Mesothelial cell of epicardium (in vitro differentiated cells): Measurements from ENCODE around the gene LRRC17. TPM values are rescaled to one million over a fixed set of nuclear protein-coding genes. Genes with fewer than 3 reads are reported as not detected.

Source experiments
- DNase-seq, 2 experiments: peaks; one replicate each; pipeline ENCODE4 v3.0.0; 2021; ENCODE audit warnings: low spot score in 2 of 2; ENCODE audit not compliant: unreplicated experiment in 2 of 2
- H3K27ac Mint-ChIP-seq: 2 replicates; pipeline ENCODE4 v1.8.0; 2021; ENCODE audit warnings: mixed read lengths
- H3K27me3 Mint-ChIP-seq: 2 replicates; pipeline ENCODE4 v1.8.0; 2021; ENCODE audit warnings: low read depth, mixed read lengths
- H3K36me3 Mint-ChIP-seq: 2 replicates; pipeline ENCODE4 v1.8.0; 2021; ENCODE audit warnings: mixed read lengths
- H3K4me1 Mint-ChIP-seq: 2 replicates; pipeline ENCODE4 v1.8.0; 2021; ENCODE audit warnings: mixed read lengths
- H3K4me3 Mint-ChIP-seq: 2 replicates; pipeline ENCODE4 v1.8.0; 2021; ENCODE audit warnings: mild to moderate bottlenecking, moderate library complexity, mixed read lengths
- H3K9me3 Mint-ChIP-seq: 2 replicates; pipeline ENCODE4 v1.8.0; 2021; ENCODE audit warnings: mixed read lengths
- CTCF ChIP-seq: fragments of 200-600 bp; sonication (generic); IDR thresholded peaks from one replicate; pipeline ENCODE4 v1.5.0; 2021; ENCODE audit warnings: antibody characterized with exemption; ENCODE audit not compliant: unreplicated experiment
- total RNA-seq: library from RNA; stranded (reverse); gene quantifications from 3 replicates; pipeline ENCODE4 v1.2.1, GENCODE V29; 2021

The LRRC17 gene
- total RNA-seq, 1 donor from 2014 or later: 43.1 TPM

GRCh38 chr7:102916881-102917280 is 4.1 kb downstream of the LRRC17 start:
- TF ChIP-seq CTCF: no peak
- Mint-ChIP-seq H3K4me1 (peaks cover 29% of the 10 kb centered on the region), H3K36me3 (peaks cover 6% of the 10 kb centered on the region), H3K27ac (no peak overlapping the region), H3K27me3 (no peaks in the 10 kb centered on the region), H3K4me3 (no peak overlapping the region), H3K9me3 (no peaks in the 10 kb centered on the region)
- DNase-seq: no peak

GRCh38 chr7:102917436-102918353 is 4.9 kb downstream of the LRRC17 start:
- no peak for TF ChIP-seq CTCF
- Mint-ChIP-seq H3K27me3 (no peaks in the 10 kb centered on the region), H3K4me3 (no peak overlapping the region), H3K27ac (no peak overlapping the region), H3K4me1 (peaks cover 22% of the 10 kb centered on the region), H3K36me3 (peaks cover 6% of the 10 kb centered on the region), H3K9me3 (no peaks in the 10 kb centered on the region)
- DNase-seq: no peak

GRCh38 chr7:102918845-102919244 is 6.0 kb downstream of the LRRC17 start:
- Mint-ChIP-seq H3K27me3 (no peaks in the 10 kb centered on the region), H3K9me3 (no peaks in the 10 kb centered on the region), H3K27ac (no peak overlapping the region), H3K4me3 (no peak overlapping the region), H3K4me1 (peaks cover 14% of the 10 kb centered on the region), H3K36me3 (peaks cover 7% of the 10 kb centered on the region)
- TF ChIP-seq CTCF: no peak
- DNase-seq: no peak

DNA sequence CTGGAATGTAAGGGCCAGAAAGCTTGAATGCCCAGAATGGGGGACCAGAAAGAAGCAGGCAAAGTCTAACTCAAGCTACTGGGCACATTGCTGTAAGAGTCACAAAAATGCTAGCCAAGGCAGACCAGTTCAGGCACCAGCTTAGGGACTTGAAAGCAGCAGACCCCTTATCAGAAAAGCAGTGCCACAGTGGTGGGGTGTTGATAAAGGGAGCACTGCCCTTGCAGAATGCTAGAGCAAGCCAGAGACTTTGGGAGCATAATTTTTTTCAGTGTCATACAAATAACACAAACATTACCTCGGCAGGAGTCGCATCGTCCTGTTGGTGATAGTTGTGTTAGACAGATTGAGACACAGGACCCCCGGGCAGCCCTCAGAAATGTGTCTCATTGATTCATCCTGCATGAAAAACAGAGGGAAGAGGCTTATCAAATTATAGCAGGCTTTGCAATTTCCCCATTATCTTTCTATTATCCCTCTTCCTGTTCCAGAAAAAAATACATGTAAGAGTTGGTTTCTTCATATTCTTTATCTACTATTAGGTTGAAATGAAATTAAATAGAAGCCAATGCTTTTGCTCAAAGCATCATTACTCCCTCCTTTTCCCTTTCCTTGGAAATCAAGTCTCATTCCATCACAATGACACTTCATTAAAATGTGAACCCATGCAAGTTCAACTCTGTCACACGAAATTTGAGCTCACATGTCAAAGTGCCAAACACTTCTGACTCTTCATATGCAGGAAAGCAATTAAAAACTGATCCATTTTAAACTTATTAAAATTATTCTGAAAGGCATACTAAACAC is 13.4 kb downstream of the LRRC17 start:
- Mint-ChIP-seq H3K9me3 (no peaks in the 10 kb centered on the region), H3K4me1 (peaks cover 27% of the 10 kb centered on the region), H3K36me3 (peaks cover 7% of the 10 kb centered on the region), H3K4me3 (no peak overlapping the region), H3K27ac (peak overlapping the region; percentile 2), H3K27me3 (no peaks in the 10 kb centered on the region)
- DNase-seq: no peak
- no peak for TF ChIP-seq CTCF

GRCh38 chr7:102926783-102927140 is 14.0 kb downstream of the LRRC17 start:
- no peak for DNase-seq
- Mint-ChIP-seq H3K27ac (peak overlapping the region; percentile 22), H3K4me3 (no peak overlapping the region), H3K4me1 (peaks cover 27% of the 10 kb centered on the region), H3K36me3 (peaks cover 7% of the 10 kb centered on the region), H3K27me3 (no peaks in the 10 kb centered on the region), H3K9me3 (no peaks in the 10 kb centered on the region)
- no peak for TF ChIP-seq CTCF
